Measurements from ENCODE around the gene E2F7. TPM values are rescaled to one million over a fixed set of nuclear protein-coding genes. Genes with fewer than 3 reads are reported as not detected.
"Not testable (repeated sequence)": the region's sequence is repeated elsewhere in the genome, so short reads cannot be mapped to it uniquely, and the experiment has no call there.

The E2F7 gene
- total and polyA plus RNA-seq, 2 of the 8 experiments (the other 6 are each of a cell fraction or from before 2014, with no cell fraction given) = 8.8 to 18.5 TPM

- H4K91ac ChIP-seq (replicated peaks; ENCODE audit: insufficient read length, low read length); CTCF ChIA-PET (ENCODE audit: partially characterized antibody); POLR2A ChIA-PET (ENCODE audit: partially characterized antibody); H3K18ac ChIP-seq (ENCODE audit: extremely low read depth, low read length); DNase-seq (ENCODE audit: low read depth in 1 of 2, low spot score in 2 of 2); H3K9me3 ChIP-seq (ENCODE audit: insufficient read depth in 2 of 2, low read depth in 1 of 2, low read length in 1 of 2); H2BK20ac ChIP-seq (ENCODE audit: low read length); H3K14ac ChIP-seq (ENCODE audit: insufficient read length); H4K5ac ChIP-seq (ENCODE audit: insufficient read length, low read depth, low read length); H3K23ac ChIP-seq (ENCODE audit: insufficient read length); H3K56ac ChIP-seq (replicated peaks; ENCODE audit: insufficient read length, low read depth, low read length); H3K27ac ChIP-seq (ENCODE audit: low read depth, low read length); H2BK12ac ChIP-seq (ENCODE audit: low read depth, low read length); H3K27me3 ChIP-seq (replicated peaks in 1 of 4; ENCODE audit: control insufficient read depth in 3 of 4, extremely low read depth in 1 of 4, insufficient read depth in 3 of 4, low read length in 3 of 4); H2BK15ac ChIP-seq (ENCODE audit: low read length); H3K36me3 ChIP-seq (ENCODE audit: control insufficient read depth in 2 of 4, insufficient read depth in 4 of 4, low read length in 3 of 4); H3K4me1 ChIP-seq (replicated peaks in 1 of 4; ENCODE audit: control insufficient read depth in 3 of 4, insufficient read depth in 4 of 4, low read length in 3 of 4); H3K79me2 ChIP-seq (ENCODE audit: control insufficient read depth in 1 of 2, insufficient read depth in 2 of 2, low read length in 2 of 2); FAIRE-seq; H3K79me1 ChIP-seq (ENCODE audit: low read depth, low read length); H2BK5ac ChIP-seq (ENCODE audit: low read depth, low read length); H3K23me2 ChIP-seq (ENCODE audit: low read depth, low read length); H3K4me2 ChIP-seq (ENCODE audit: insufficient read depth in 1 of 2, low read depth in 2 of 2, low read length in 2 of 2); H2AK5ac ChIP-seq (ENCODE audit: low read depth, low read length); H3K4me3 ChIP-seq (ENCODE audit: extremely low read depth in 1 of 4, insufficient read depth in 2 of 4, low read depth in 3 of 4, low read length in 4 of 4); H2AFZ ChIP-seq (ENCODE audit: low read length); H3K4ac ChIP-seq (replicated peaks; ENCODE audit: insufficient read length, low read depth, low read length); H4K20me1 ChIP-seq (replicated peaks in 1 of 2; ENCODE audit: control insufficient read depth in 1 of 2, insufficient read depth in 2 of 2, low read length in 2 of 2); H4K8ac ChIP-seq (ENCODE audit: extremely low read depth, insufficient read depth, low read length); H2BK120ac ChIP-seq (replicated peaks; ENCODE audit: low read depth, low read length); H3K9ac ChIP-seq (replicated peaks in 1 of 4; ENCODE audit: extremely low read depth in 1 of 4, low read depth in 3 of 4, low read length in 3 of 4): not testable (repeated sequence)
- WGBS, 2 experiments (ENCODE audit: extremely low coverage in 1 of 2, insufficient coverage in 1 of 2, insufficient read length in 1 of 2, insufficient replicate concordance in 2 of 2, low coverage in 1 of 2, low lambda C conversion rate in 2 of 2, missing lambda C conversion rate in 1 of 2) = 51% methylated on average over 3 of the region's 3 CpGs; no CpG with 5 or more reads in 1 of the 2 experiments
These were observed 26.9 kb upstream of the E2F7 start for GRCh38 chr12:77092227-77092626.

Measured in H1 (cell line).